Right lung (tissue), 5 donors: ENCODE measurements around the gene CRYBA4. TPM values are rescaled to one million over a fixed set of nuclear protein-coding genes. Genes with fewer than 3 reads are reported as not detected.
A peak's percentile ranks its signal among the peaks of the same experiment; 100 is the strongest.
"Not testable (repeated sequence)": the region's sequence is repeated elsewhere in the genome, so short reads cannot be mapped to it uniquely, and the experiment has no call there.

Source experiments
- DNase-seq, 2 donors: peaks; one replicate each; pipeline ENCODE4 v3.0.0-alpha.2; 2013
- polyA plus RNA-seq, 5 donors: library from polyadenylated mRNA; unstranded; fragments of 120-200 nt; gene quantifications; one replicate each; pipeline versions ENCODE4 v1.2.1 to v1.2.3, GENCODE V29; 2013; ENCODE audit warnings: inconsistent platforms in 1 of 5, low replicate concordance in 1 of 5; ENCODE audit not compliant: insufficient read length in 5 of 5, insufficient read depth in 1 of 5

Gene CRYBA4
- polyA plus RNA-seq, 5 donors, result 0.32 to 0.91 (median 0.46) TPM; not detected in 1

GRCh38 chr22:26593763-26594162 is 28.0 kb upstream of the CRYBA4 start:
- DNase-seq, result no peak

DNA sequence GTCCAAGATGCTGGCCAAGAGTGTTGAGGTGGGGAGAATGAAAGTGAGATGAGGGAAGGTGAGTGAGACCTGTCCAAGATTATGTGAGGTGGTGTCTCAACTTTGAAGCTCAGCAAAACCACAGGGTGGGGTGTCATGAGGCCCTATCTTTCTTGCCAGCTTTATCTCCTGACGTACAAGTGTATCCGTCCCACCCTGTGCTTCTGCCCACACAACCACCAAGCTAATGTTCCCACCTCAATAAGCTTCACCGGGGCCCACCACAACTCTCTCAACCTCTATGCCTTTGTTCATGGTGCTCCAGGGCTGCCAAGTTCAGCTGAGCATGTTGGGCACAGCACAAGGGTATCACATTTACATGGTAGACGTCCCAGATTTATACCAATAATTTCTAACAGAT is 24.7 kb upstream of the CRYBA4 start:
- DNase-seq, result no peak

DNA sequence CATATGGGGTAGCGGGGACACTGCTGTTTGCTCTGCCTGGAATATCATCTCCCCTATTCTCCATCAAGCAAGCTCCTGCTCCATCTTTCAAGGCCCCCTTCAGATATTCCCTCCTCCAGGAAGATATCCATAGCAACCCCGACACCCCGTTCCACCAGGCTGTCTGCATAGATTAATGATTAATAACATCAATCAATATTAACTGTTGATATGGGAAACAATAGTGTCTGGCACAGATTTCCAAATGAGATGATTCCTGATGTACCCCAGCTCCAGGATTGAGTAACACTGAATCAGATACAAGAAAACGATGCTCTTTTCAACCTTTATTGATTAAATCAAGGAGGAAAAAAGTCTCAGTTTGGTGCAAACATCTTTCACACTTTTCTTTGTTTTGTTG is 24.3 kb upstream of the CRYBA4 start:
- DNase-seq, result no peak

- DNase-seq, result no peak
Observed at GRCh38 chr22:26599505-26599904, 22.3 kb upstream of the CRYBA4 start.

- no peak for DNase-seq
Observed at GRCh38 chr22:26601726-26602125, 20.0 kb upstream of the CRYBA4 start.

- no peak for DNase-seq
Observed at GRCh38 chr22:26602127-26602526, 19.6 kb upstream of the CRYBA4 start.

- DNase-seq, result no peak
Observed at GRCh38 chr22:26604368-26604767, 17.4 kb upstream of the CRYBA4 start.

DNA sequence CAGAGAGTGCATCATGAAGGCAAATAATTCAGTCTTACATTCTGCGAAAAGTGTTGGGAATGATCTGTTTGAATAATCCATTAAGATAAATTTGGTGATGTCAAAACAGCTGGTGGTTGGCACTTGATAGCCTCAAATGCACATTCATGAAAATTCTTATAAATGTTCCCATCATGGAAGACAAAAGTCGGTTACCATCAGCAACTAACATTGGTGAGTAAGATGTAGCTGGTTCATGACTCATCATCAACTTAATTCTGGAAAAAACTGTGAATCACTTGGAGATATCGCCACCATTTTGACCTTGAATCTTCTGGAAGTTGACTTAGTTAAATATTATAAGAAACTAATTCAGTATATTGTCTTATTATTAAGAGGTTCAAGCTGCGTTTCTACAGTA is 15.2 kb upstream of the CRYBA4 start:
- DNase-seq, result no peak

GRCh38 chr22:26608129-26608528 is 13.6 kb upstream of the CRYBA4 start:
- DNase-seq, result no peak

DNA sequence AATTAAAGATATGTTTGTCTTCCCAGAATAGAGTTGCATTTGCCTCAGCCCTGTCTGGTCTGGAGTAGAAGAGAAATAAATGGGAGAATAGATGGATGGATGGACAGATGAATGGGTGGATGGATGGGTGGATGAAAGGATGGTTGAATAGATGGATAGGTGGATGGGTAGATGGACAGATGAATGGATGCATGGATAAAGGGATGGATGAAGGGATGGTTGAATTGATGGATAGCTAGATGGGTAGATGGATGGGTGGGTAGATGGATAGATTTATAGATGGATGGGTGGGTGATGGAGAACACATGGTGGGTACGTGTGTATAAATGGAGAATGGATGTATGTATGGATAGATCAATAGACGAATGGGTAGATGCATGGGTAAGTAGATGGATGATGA is 12.5 kb upstream of the CRYBA4 start:
- no peak for DNase-seq

DNA sequence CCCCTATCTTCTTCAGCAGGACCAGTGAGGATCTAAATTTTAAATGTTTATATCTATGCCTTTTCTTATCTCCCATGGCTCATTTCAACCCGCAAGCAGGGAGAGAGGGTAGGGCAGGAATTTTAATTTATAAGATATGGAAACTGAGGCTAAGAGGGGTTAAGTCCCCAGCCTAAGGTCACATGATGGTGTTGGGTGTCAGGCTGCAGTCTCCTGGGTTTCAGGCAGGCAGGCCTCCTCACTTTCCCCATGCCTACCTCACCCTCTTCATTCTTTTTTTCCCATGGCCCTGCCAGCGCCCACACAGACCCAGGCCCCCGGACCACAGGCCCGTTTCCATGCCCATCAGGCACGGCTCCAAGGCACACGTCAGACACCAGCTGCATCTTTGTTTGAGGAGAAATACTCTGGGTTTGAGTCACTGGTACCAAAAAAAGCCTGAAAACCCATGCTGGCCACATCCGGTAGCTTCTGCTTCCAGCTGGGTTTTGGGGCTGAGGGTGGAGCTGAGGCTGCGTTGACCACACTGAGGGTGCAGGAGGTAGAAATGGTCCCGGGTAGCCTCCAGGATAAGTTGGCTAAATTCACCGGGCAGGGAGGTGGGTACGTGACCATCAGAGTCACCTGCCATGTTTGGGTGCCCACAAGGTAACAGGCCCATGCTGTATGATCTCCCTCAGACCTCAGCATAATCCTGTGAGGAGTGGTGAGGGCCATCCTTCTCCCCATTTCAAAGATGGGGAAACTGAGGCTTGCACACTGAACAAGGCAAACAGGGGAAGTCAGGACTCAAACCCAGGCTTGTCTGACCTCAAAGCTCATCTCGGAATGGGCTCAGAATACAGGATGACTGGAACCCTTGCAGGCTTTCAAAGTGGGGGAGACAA is 11.4 kb upstream of the CRYBA4 start:
- no peak for DNase-seq

DNA sequence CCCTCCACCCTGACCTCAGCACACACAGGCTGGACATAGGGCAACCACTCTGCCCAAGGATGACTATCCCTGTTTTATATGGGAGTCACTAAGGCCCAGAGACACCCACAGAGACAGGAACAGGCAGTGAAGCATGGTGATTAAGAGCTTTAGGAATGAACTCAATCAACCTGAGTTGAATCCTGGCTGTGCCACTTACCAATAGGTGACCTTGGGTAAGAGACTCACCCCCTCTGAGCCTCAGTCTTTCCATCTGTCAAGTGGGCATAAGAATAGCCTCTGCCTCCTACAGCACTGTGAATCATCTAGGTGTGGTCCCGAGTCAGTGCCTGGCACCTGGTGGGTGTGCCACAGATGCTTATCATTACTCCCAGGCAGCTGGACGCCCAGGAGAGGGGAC is 10.8 kb upstream of the CRYBA4 start:
- DNase-seq, result no peak

DNA sequence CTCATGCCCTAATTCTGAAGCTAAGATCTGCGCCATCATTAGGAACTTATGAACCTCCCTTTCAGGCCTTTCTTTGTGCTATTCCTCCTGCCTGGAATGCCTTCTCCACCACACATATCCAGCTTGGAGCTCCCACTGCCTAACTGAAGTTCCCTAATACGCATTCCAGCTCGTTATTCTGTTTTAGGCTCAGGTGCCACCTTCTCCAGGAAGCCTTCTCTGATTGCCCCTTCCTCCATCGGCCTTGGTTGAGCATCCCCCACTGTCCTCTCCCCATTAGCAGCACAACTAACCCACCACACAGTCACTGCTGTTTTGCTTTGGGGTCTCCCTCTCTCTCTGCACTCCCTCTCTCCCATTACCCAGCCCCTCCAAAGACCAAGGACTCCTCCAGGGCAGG is 9.1 kb upstream of the CRYBA4 start:
- DNase-seq, result no peak

DNA sequence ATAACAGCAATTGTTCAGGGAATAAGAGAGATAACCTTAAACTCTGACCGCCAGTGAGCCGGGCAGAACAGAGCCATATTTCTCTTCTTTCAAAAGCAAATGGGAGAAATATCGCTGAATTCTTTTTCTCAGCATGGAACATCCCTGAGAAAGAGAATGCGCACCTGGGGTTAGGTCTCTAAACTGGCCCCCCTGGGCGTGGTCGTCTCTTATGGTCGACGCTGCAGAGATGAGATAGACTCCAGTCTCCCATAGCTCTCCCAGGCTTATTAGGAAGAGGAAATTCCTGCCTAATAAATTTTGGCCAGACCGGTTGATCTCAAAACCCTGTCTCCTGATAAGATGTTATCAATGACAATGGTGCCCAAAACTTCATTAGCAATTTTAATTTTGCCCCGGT is 8.0 kb upstream of the CRYBA4 start:
- DNase-seq, result not testable (repeated sequence)

- no peak for DNase-seq
Observed at GRCh38 chr22:26614322-26614721, 7.4 kb upstream of the CRYBA4 start.

DNA sequence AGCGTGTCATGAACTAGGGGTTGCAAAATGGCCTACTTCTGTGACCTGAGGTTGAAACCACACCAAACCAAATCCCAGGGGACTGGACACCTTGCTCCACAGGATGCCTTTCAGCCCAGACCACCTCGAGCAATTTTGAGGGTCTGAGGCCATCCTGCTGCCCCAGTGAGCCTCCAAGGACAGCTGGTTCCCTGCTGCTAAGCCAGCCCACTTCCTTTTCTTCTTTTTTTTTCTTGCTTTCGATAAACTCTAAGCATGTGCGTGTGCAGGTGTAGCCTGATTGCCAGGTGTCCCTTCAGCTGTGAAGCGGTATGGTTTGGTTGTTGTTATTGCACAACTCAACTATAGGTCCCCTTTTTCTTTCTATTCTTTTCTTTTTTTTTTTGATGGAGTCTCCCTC is 6.6 kb upstream of the CRYBA4 start:
- no peak for DNase-seq

DNA sequence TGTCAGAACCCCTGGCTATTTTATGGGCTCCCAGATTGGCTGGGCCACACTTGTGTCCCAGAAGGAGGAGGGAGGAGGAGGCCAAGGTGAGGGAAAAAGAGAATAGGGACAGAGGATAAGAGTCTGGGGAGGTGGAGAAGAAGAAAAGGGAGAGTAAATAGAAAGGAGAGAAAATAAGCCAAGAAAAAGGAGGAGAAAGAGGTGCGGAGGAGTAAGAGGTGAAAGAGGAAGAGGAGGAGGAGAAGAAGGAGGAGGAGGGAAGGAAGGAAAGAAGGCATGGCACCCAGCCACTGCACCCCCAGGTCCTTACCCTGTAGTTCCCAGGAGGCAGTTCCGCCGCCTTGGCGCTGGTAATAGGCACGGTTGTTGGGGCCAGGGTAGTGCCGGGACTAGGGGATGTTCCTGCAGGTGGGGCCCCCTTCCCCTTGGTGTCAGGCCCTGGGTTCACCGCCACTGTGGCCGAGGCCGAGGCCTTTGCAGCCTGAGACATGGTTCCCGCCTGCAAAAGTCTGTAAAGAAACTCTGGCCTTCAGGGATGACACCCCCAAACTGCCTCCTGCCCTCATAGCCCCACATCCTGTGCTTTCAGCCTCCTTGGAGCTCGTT is 5.8 kb upstream of the CRYBA4 start:
- DNase-seq, result no peak

- DNase-seq, result no peak
Observed at GRCh38 chr22:26616650-26617049, 5.1 kb upstream of the CRYBA4 start.

GRCh38 chr22:26617271-26618199 is 4.2 kb upstream of the CRYBA4 start, which contains the start of gene CRYBB1:
Gene CRYBB1, minus strand, starts transcription at chr22:26618027. Its CDS starts 1,708 bp downstream, at chr22:26616319.
- no peak for DNase-seq

DNA sequence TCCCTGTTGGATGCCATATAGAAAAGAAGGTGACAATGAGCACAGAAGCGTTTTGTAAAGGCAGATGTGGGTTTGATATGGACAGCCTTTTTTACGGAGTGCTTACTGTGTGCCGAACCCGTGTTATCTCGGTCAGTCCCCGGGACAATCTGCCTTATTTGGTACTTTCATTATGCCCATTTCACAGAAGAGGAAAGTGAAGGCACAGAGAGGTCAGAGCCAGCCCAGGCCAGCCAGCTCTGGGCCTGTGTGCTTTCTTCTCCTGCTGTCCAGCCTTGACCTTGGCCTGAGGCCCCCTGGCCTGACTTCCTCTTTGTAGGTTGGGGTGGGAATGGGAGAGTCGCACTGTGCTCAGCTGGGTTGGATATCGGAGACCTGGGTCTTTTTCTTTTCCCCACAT is 3.3 kb upstream of the CRYBA4 start:
- no peak for DNase-seq

DNA sequence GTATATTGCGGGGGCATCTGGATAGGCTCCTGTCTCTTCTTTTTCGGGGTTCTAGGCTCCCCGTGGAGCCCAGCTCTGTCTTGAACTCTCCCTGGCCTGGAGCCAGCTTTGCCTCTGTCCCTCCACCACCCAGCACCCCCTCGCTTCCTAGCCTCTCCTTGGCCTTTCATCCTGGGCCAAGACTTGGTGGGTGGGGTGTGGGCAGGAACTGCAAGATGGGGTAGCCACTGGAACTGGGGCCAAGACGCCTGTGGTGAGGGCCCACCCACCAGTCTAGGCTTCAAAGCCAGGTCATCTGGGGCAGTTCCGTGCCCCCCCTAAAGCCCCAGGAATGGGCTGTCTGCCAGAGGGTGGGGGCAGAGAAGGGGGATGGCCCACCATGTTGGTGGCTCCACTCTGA is 2.3 kb upstream of the CRYBA4 start:
- DNase-seq, result peak; percentile 27 to 36

- no peak for DNase-seq
Observed at GRCh38 chr22:26620197-26620596, 1.6 kb upstream of the CRYBA4 start.
